NT2/D1 (cell line): ENCODE data around the gene VPS50.

Experiments
- SUZ12 ChIP-seq: IDR thresholded peaks from 2 replicates; pipeline ENCODE4 v1.6.1; 2011; ENCODE audit not compliant: insufficient read length, insufficient read depth; ENCODE audit errors: extremely low read depth
- YY1 ChIP-seq: IDR thresholded peaks from 2 replicates; pipeline ENCODE4 v1.6.1; 2011; ENCODE audit not compliant: insufficient read length, insufficient read depth
- ZNF274 ChIP-seq: IDR thresholded peaks from 2 replicates; pipeline ENCODE4 v1.6.1; 2011; ENCODE audit warnings: mild to moderate bottlenecking, low read depth, low read length

- TF ChIP-seq ZNF274 (no peak), SUZ12 (no peak), YY1 (no peak)
These were observed 66.0 kb downstream of the VPS50 start for GRCh38 chr7:93298206-93298605.
